ENCODE data around the gene NEU3.
"Not testable (repeated sequence)": the region's sequence is repeated elsewhere in the genome, so short reads cannot be mapped to it uniquely, and the experiment has no call there.

Gene NEU3, protein sequence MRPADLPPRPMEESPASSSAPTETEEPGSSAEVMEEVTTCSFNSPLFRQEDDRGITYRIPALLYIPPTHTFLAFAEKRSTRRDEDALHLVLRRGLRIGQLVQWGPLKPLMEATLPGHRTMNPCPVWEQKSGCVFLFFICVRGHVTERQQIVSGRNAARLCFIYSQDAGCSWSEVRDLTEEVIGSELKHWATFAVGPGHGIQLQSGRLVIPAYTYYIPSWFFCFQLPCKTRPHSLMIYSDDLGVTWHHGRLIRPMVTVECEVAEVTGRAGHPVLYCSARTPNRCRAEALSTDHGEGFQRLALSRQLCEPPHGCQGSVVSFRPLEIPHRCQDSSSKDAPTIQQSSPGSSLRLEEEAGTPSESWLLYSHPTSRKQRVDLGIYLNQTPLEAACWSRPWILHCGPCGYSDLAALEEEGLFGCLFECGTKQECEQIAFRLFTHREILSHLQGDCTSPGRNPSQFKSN

DNA sequence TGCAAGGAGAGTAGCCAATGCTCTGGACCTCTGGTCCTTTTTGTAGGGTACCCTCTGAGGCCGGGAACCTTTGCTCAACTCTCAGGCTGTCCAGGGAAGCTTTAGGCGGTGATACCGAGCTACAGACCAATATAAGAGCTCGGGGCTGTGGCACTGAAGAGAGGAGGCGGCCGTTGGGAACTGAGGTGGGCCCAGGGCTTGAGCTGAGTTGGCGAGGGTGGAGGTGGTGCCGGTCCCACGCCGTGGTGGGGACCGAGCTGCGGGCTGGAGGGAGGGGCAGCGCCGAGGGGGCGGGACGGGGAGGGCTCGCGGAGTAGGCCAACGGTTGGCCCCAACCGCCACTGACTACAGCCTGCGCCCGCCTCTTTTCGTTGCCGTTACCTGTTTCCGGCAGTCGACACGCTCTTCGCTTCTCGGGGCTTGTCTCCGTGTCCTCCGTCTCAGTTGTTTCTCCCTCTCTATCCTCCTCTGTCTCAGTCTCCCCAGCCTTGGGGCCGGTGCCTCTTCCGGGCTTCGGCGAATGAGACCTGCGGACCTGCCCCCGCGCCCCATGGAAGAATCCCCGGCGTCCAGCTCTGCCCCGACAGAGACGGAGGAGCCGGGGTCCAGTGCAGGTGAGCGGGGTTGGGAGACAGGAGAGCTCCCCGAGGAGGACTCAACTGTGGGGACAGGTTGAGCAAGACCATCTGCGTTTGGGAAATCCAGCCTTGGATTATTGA, at the start of gene NEU3:
Gene NEU3 (plus strand): TSS at position 393 of the 719 bp plus-strand sequence. CDS start 128 bp downstream, at position 521.
- peak; percentile 71 for DNase-seq (ENCODE audit: low spot score)

DNA sequence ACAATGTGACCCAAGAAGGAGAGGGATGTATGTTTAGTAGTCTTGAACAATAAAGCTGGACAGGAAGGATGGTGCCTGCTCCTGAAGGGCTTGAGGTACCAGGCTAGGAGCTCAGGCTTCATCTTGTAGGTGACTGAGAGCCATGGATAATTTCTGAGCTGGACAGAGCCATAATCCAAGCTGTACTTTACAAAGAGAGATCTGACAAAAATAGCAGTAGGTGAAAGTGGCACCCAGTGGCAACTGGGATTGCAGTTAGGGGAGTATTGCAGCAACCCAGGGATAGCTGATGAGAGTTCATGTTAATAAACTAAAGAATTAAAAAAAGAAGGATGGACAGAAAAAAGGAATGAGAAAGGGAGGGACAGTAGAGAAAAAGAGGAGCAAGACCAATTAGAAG, 47.2 kb upstream of the NEU3 start:
- no peak for DNase-seq (ENCODE audit: low spot score)

DNA sequence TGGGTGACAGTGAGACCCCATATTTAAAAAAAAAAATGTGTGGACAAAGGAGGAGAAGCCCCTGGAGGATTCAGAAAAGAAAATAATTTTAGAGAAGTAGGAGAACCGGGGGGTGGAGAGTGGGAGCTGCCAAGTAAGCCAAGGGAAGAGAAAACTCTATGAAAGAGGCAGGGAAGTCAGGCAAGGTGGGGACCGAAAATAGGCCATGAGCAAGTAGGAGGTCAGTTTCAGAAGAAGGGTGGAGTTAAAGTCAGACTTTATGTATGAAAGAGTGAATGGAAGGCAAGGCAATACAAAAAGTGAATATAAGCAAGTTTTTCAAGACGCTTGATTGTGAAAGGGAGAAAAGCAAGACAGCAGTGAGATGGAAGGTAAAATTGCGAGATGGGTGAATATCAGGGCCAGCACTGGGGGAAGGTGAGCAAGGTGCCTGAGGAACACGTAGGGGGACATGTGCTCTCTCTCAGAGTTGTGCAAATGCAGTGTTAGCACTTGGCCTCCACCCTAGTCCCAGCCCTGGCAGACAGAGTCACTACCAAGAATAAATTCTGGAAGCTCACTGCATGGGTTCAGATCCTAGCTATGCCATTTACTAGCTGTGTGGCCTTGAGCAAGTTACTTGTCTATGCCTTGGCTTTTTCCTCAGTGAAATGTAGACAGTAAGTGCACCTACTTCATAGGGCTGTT, 46.5 kb upstream of the NEU3 start:
- no peak for DNase-seq (ENCODE audit: low spot score)

DNA sequence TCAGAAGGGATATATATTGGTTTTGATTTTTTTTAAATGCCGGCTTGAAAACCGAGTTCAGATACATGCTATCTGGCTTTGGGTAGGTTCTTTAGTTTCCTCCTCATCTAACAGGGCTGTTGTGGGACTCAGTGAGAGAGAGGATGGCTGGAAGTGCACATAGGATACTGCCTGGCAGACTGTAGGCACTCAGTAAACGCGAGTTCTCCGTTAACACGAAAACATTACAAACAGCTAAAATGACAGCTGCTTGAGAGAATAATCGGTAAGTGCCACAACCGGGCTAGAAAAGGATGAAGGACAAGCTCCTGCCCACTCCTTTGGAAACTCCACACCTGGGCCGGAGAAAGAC, 40.2 kb upstream of the NEU3 start:
- peak; percentile 36 for DNase-seq (ENCODE audit: low spot score)

DNA sequence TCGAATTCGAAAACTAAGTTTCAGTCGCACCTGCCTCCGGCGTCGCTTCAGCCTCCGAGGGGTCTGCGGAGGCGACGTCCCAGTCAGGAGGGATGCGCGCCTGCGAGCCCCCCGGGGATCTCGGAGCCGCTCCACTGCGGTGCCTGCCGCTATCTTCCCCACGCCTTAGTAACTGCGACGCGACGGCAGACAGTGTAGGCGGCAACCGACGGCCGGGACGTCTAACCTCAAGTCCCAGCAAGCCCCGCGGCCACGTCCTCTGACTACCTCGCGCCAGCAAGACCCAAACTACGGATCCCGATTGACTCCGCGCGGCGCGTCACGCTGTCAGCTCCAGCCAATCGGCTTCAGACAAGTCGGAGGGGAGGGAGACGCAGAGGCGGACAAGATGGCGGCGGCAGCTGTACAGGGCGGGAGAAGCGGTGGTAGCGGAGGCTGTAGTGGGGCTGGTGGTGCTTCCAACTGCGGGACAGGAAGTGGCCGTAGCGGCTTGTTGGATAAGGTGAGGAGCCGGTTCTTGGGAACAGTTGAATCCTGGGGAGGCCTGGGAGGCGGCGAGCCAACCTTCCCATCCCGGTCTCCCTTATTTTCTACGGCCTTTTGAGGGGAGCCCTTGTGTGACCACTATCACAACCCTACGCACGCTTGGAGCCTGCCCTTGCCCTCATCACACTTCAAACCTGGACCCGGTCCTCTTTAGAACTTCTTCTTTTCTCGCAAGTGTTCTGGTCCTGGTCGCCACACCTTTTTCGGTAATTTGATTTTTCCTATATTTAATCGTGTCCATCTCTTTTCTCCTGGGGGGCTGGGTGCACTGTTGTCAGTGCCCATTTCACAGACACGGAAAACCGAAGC, 39.6 kb upstream of the NEU3 start, which contains the start of the genes SPCS2 and XRRA1:
Gene SPCS2 (plus strand): TSS at position 369 of the 855 bp plus-strand sequence. CDS start 20 bp downstream, at position 389.
Gene XRRA1 (minus strand): TSS at position 194 of the 855 bp plus-strand sequence. CDS start 8,213 bp downstream, outside the sequence.
- peak; percentile 88 for DNase-seq (ENCODE audit: low spot score)

DNA sequence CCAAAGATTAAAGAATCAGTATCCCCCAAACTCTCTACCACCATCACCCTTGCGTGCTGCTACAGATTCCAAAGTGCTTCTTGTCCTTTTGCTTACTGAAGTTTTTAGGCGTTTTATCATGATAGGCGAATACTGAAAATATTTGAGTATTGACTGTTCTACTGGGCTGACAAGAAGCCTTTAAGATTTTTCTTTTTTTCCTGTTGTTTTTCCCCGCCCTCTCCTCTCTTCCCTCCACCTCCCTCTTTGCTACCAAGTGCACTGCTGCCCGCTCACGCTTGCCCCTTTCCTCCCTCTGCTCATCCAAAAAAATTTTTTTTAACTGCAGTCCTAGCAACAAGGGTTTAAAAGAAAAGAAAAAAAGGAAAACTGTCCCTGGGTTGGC, 39.0 kb upstream of the NEU3 start:
- no peak for DNase-seq (ENCODE audit: low spot score)

DNA sequence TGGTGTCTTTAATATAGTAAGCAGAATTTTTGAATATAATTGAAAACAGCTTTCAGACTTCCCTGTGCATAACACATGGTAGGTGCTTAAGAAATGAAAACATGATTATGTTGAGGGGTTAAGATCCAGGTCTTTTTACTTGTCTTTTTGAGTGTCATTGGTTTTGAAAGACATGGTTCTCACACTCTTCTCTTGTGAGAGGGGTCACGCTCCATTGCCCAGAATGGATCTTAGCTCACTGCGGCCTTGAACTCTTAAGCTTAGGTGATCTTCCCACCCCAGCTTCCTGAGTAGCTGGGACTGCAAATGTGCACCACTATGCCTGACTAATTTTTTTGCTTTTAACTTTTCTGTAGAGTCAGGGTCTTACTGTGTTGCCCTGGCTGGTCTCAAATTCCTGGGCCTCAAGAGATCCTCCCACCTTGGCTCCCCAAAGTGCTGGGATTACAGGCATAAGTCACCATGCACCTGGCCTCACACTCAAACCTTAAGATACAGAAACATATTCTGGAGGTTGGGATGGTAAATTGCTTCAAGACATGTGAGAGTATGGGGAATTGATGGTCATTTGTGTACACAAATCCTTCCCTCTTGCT, 38.3 kb upstream of the NEU3 start:
- no peak for DNase-seq (ENCODE audit: low spot score)

DNA sequence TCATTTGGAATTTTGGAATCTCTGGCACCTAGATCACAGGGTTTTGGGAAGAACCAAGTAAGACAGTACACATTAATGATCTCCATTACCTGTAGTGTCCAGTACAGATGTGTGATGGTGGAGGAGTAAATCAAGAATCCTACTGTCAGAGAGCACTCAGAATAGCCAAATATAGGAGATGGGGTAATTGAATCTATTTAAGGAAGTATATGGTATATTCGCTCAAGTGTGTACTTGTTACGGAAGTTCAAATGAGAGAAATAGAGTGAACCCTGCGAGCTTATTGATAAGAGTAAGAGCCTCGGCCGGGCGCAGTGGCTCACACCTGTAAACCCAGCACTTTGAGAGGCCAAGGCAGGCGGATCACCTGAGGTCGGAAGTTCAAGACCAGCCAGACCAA, 37.5 kb upstream of the NEU3 start:
- DNase-seq (ENCODE audit: low spot score) = no peak

DNA sequence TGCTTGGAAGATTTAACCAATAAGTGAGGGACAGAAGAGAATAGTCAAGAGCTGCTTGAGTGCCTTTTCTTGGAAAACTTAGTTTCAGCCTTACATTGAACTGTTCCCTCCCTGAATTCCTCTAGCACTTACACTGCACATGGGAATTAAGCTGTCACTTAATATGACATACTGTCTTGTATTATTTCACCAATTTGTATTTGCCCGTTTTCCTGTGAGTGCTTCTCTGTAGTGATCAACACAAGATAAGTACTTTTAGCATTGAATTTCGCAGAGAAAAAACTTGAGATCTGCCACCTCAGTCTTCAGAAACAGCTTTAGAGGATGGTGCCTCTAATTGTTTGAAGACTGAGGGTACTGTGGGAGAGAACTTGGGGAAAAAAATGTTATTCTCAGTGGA, 36.0 kb upstream of the NEU3 start:
- no peak for DNase-seq (ENCODE audit: low spot score)

DNA sequence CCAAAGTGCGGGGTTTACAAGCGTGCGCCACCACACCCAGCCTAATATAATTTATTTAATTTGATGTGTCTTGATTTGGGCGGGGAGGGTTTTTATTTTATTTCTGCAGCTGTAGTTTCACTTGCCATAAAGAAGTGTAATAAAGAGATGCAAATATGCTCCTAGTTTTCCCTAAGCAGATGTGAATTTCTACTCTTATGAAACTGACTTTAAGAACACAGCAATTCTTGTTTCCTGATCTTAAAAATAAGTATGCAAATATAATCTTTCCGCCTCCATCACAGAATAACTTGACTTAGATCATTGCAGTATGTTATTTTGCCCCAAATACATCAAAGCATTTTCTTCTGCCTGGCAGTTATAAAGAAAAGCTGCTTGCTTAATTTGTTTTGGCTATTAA, 35.3 kb upstream of the NEU3 start:
- DNase-seq (ENCODE audit: low spot score) = no peak

DNA sequence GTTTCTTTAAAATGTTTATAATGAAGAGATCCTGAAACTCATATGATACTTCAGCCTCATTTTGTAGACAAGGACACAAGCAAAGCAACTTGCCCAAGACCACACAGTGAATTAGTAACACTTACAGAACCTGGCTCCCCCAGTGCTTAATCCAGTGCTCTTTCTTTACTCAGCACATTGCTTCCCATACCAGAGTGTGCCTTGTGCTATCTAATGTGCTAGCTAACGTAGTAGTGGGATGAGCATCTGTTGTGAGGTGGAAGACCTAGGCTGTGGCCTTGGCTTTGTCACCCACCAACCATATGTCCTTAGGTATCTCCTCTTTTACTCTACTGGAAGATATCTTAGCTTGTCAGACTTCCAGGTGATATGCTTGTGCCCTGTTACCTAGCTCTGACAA, 34.5 kb upstream of the NEU3 start:
- no peak for DNase-seq (ENCODE audit: low spot score)

DNA sequence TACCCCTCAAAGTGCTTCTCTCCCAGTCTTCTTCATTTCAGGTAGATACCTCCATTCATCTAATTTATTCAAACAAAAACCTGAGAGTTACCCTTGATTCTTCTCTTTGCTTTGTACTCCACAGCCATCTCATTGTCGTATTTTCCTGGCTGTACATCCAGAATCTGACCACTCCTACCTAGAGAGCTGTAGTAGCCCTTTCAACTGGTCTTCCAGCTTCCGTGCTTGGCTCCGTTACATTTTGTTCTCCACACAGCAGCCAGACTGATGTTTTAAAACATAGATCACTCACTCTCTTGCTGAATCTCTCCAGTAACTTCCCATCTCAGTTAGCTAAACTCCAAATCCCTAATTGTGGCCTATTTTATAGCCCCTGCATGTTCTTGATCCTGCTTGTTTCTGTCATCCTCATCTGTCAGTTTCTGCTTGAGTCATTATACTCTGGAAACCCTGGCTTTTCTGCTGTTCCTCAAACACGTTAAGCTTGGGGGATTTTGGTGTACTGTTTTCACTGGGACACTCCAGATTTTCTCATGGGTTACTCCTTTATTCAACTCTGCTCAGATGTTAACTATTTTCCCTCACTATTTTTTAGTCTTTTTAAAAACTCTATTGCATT, 32.2 kb upstream of the NEU3 start:
- DNase-seq (ENCODE audit: low spot score) = no peak

DNA sequence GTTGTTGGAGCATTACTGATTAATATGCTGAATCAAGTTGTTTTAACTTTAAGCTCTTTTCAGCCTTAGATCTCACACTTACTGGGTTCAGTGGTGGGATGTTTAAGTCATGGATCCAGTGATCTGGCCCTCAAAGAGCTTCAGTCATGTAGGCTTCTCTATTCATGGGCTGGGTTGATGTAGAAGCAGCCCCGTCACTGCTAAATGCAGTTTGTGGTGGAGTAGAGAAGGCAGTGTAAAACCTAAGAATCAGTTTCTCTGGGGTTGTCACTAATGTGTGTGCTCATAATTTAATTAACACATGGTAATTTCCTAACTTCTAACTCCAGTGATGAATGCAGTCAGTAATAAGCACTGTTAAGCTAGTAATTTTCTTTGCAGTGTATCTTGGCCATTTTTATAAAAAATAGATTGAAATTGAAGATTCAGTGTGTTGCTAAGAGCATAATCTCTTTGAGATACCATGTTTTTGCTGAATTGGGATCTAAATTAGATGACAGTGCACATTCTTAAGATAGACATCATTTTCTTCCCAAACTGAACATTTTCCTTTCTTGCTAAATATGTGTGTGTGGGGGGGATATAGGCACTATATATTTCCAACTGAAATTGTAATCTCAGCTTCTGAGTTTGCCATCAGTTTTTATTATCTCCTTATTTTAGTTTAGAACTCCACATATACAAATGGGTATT, 30.6 kb upstream of the NEU3 start:
- no peak for DNase-seq (ENCODE audit: low spot score)

DNA sequence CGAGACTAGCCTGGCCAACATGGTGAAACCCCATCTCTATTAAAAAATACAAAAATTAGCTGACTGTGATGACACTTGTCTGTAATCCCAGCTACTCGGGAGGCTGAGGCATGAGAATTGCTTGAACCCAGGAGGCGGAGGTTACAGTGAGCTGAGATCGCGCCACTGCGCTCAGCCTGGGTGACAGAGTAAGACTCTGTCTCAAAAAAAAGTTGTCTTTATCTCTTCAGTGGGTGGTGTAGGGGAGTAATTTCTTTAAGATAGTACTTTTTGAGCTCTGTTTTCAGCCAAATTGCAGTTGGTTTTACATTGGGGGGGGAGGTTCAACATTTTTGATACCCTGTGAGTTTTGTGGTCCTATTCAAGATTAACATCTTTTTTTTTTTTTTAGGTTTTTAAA, 28.6 kb upstream of the NEU3 start:
- not testable (repeated sequence) for DNase-seq (ENCODE audit: low spot score)

DNA sequence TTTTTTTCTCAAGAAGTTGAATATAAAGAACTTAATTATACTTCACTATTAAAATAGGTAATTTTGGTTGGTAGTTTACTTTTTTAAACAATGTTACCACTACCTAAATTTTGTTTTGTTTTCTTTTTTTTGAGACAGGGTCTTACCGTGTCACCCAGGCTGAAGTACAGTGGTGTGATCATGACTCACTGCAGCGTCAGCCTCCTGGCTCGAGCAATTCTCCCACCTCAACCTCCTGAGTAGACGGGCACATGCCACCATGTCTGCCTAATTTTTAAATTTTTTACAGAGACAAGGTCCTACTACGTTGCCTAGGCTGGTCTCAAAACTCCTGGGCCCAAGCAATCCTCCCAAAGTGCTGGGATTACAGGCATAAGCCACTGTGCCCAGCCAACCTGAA, 22.1 kb upstream of the NEU3 start:
- DNase-seq (ENCODE audit: low spot score) = no peak

DNA sequence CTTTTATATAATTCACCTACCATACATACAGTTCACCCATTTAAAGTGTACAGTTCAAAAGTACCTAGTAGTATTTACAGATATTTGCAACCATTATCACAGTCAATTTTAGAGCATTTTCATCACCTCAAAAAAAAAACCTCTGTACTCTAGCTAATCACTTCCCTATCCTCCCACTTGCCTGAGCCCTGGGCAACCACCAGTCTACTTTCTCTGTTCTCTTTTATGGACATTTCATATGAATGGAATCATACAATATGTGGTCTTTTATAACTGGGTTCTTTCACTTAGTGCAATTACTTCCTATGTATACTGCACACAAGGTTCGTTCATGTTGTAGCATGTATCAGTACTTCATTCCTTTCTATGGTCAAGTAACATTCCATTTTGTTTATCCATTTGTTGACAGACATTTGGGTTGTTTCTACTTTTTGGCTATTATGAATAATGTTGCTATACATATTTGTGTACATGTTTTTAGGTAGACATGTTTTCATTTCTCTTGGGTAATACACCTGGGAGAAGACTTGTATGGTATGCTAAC, 17.8 kb upstream of the NEU3 start:
- DNase-seq (ENCODE audit: low spot score) = no peak

DNA sequence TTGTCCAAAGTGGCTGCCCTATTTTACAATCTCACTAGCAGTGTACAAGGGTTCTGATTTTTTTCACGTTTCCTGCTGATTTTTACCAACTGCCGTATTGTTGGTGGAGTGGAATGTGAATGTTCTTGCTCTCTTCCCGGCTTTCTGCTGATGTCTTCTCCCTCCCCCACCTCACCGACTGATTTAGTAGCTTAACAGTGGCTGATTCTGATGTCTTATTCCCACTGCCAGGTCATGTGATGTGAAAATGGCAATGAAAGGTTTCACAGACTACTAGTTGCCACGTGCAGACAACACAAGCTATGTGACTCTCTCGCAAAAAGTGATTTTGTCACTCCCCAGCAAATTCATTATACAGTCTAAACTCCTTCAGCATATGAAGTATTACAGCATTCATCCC, 17.3 kb upstream of the NEU3 start:
- DNase-seq (ENCODE audit: low spot score) = no peak

DNA sequence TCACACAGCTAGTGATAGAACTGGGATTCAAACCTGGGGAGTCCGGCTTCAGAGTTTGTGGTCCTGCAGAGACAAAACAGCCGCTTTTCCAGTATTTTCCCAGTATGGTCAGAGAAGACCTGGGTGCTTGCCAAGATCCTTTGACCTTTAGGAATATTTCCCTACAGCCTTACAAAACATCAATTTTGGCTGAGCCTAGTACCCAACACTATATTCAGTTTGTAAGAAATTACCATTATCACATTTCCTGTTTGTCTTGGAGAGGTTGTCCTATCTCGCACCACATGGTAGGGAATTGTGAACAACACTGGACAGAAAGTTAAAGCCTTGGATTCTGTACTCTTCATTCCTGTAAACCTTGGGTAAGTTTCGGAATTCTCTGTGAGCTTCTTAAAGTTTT, 10.7 kb upstream of the NEU3 start:
- DNase-seq (ENCODE audit: low spot score) = no peak

DNA sequence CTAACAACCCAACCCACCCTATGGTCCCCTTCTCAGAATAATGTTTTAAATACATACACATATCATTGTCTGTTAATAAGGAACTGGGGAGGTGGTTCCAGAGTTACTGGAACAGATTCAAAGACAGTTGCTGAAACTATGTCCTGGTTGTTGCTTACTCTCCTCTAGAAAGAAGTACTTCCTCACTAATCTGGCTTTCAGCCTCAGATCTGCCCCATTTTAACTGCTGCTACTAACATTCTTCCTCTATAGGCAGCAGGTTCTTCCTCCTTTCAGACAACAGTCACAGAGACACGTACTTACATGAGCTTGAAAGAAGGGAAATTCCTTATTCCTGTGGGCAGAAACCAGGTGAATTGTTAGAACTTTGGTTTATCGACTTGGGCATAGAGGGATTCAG, 8.1 kb upstream of the NEU3 start:
- DNase-seq (ENCODE audit: low spot score) = no peak

DNA sequence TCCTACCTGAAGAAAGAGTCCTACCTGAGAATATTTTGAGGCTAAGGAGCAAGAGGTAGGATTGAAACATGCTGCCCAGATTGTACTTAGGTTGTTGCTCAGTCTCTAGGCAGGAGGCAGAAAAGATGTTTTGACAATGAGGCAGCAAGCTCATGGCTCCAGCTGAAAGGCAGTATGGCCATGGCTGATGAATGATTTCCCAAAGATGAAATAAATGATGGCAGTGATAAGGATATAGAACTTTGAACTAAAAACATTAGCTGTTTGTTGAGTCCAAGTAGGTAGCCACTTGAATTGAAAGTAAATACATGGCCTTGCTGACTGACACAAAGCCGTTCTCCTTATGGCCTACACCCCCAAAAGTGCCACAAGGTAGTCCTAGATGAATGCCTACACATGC, 6.8 kb upstream of the NEU3 start:
- DNase-seq (ENCODE audit: low spot score) = no peak

All from HuH-7 (cell line).